HCEC 1CT (cell line): Measurements from ENCODE around the gene ATXN7L2.

ENCODE experiments used
- DNase-seq: peaks from one replicate; pipeline ENCODE4 v3.0.0-alpha.2; 2017

The ATXN7L2 gene

DNA sequence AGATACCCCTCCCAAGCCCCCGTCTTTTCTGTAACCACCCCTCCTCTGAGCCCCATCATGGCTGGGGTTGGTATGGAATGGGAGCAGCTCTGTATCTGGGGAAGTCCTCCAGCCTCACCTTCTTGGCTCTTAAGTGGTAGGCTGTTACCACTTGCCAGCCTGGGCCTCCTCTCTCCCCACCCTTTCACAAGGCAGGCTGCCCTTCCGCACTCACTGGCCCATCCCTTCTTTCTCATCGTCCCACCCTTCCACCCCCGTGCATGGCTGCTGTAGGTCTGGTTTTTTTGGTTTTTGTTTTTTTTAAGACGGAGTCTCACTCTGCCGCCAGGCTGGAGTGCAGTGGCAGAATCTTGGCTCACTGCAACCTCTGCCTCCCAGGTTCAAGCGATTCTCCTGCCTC lies 15.4 kb downstream of the ATXN7L2 start:
- no peak for DNase-seq

GRCh38 chr1:109499661-109500536 lies 16.2 kb downstream of the ATXN7L2 start:
- peak; percentile 37 for DNase-seq

- DNase-seq, result no peak
Measured at GRCh38 chr1:109500941-109501381, 17.3 kb downstream of the ATXN7L2 start.

DNA sequence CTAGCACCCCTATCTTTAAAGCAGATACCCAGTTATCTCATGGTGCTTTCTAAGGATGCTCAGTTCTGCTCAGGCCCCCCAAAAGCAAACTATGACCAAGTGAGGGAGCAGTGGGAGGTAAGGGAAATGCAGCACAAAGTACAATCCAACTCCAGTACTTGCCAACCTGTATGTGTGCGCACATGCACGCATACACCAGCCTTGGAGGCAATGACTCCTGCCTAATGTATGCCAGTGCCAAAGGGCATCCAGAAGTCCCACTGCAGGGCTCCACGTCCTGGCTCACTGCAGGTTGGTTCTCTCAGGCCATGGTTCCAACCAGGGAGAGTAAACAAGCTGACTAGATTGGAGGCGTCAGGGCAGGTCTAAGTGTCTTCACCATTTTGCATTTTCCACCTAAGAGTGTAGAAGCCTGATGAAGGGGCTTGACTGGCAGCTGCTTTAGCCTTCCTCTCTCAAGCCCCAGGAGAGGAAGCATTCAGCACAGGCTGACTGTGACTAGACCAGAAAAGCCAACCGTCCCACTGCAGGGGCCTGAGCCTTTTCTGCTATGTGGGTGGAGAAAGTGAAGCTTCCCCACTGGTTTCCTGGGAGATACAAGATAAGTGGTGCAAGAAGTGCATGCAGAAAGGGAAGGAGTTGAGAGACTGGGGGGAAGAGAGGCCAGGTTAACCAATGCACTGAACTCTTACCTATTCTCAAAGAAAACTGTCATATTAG lies 18.1 kb downstream of the ATXN7L2 start:
- DNase-seq, result no peak

DNA sequence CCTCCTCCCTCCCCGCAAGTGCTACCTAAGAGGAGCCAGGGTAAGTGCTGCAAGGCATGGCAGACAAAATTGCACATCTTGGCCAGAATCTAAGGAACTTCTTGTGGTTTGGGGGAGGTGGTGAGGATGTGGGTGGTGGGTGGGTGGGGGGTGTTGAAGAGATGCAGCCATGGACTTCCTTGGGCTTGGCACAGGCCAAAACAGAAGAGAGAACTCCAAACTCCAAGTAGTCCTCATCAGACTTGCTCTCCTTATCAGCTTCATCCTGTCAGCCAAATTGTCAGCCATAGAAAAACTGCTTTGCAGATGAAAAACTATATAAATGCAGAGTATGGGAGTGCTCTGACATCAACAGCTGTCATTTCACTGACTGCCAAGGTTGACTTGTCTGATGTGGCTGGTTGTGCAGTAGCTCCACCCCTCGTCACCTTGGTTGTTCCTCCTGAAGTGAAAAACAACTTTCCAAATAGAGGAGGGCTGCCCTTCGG lies 18.7 kb downstream of the ATXN7L2 start:
- no peak for DNase-seq

DNA sequence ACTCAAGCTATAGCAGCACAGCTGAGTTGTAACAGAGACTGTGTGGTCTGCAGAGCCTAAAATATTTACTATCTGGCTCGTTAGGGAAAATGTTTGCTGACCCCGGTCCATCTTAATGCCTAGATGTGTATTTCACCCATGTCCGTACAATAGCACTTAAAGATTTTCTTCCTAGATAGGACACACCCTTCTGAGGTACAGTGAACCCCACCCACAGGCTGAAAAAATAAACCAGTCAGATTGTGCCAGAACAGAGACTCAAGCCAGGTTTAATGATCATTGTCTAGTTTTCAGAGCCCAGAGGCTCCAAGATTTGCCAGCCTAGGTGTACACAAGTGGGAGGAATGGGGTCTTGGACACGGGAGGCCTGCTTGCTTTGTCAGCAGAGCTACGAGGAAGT lies 20.2 kb downstream of the ATXN7L2 start:
- no peak for DNase-seq

GRCh38 chr1:109504974-109505373 lies 21.3 kb downstream of the ATXN7L2 start:
- DNase-seq, result no peak

GRCh38 chr1:109508001-109508872 lies 24.5 kb downstream of the ATXN7L2 start:
- DNase-seq, result no peak

- DNase-seq, result no peak
Measured at GRCh38 chr1:109508873-109509175, 25.1 kb downstream of the ATXN7L2 start.

DNA sequence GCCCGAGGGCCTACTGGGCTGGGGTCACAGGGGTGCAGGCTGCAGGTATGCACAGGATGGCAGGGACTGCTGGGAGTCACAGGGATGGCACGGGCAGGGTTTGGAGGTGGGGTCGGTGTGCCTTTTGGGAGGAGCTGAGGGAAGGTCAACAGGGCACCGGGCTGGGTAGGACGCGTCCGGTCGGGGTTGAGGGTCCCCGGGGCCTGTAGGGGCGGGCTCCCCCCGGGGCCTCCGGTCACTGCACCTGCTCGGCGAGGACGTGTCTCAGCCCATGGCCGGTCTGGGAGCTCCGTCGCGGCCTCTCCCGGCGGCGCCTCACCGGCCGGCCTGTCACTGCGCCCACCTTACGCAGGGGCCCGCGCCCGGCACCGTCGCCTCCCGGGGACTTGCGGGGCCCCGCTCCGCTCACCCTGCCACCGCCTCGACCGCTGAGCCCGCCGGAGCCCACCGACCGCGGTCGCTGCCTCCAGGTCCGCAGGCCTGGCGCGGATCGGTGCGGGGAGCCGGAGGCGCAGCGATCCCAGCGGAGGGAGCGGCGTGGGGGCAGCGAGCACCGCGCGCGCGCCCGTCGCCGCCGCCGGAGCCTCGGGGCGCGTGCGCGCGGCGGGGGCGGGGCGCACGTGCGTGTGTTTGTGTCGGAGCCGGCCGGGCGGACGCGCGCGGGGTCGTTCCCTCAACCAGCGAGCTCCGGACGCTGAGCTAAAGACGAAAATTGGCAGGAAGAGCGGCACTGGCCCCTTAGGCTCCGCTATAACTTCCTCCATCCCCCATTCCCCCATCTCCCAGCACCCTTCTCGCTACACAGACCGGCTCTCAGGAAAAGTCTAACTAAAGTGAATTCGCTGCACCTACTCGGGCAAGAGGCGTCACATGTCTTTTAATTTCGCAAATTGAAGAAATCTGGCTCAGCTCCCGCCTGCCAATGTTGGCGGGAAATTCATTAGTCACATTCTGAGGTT lies 25.8 kb downstream of the ATXN7L2 start, which contains the start of gene AMIGO1:
Gene AMIGO1, minus strand, starts transcription at position 552 of the 959 bp plus-strand sequence. CDS start 815 bp downstream, outside the sequence.
- peak; percentile 20 for DNase-seq

- no peak for DNase-seq
Measured at GRCh38 chr1:109513110-109513710, 29.5 kb downstream of the ATXN7L2 start.

GRCh38 chr1:109514846-109515245 lies 31.1 kb downstream of the ATXN7L2 start:
- no peak for DNase-seq

DNA sequence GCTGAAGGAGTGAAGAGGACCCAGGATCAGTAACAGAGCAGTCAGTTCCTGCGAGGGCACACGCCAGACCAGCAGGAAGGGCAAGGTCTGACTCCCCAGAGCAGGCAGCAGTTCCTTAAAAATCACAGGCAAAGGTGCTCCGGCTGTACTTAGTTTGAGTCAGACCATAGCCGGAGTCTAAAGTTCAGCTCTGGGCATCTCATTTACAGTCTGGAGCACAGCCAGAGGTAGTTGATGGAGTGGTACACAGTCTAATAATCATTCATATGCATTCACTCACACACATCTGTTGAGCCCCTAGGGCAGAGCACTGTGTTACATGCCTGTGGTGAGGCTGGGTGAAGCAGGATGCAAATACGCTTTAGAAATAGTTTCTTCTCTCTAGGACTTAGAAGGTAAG lies 33.2 kb downstream of the ATXN7L2 start:
- DNase-seq, result no peak

GRCh38 chr1:109517337-109517736 lies 33.6 kb downstream of the ATXN7L2 start:
- no peak for DNase-seq

GRCh38 chr1:109521002-109521951 lies 37.6 kb downstream of the ATXN7L2 start:
- no peak for DNase-seq

DNA sequence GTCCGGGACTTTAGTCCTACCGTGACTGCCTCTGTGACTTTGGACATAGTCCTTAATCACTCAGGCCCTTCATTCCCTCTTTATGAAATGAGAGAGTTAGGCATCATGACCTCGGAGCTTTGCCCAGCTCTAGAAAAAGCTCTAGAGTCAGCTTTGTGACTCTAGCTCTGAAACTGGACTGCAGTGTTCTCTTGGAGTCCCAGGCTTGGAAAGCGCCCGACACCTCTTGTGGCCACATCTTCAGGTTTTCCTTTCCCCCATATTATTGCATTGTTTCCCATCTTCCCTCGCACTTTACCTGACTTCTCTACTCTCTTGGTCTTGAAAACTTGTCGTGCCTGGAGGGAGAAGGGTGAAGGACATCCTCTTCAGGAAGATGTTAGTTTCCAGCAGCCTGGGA lies 38.3 kb downstream of the ATXN7L2 start:
- no peak for DNase-seq

DNA sequence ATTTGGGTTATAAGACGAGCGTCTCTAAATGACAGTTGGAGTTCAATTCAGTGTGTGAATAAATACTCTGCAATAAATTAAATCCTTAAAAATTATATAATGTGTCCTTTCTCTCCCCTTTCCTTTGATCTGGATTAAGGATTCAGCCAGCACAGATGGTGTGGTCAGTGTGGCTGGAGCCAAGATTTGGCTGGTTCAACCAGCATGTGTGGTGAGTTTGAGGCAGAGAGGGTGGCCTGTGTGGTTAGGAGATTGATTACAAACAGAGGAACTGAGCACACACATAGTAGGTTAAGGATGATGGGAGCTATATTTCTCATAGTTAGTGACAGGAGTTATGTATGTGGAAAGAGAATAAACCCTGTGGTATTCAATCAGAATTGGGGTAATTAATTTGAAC lies 40.0 kb downstream of the ATXN7L2 start:
- DNase-seq, result no peak

DNA sequence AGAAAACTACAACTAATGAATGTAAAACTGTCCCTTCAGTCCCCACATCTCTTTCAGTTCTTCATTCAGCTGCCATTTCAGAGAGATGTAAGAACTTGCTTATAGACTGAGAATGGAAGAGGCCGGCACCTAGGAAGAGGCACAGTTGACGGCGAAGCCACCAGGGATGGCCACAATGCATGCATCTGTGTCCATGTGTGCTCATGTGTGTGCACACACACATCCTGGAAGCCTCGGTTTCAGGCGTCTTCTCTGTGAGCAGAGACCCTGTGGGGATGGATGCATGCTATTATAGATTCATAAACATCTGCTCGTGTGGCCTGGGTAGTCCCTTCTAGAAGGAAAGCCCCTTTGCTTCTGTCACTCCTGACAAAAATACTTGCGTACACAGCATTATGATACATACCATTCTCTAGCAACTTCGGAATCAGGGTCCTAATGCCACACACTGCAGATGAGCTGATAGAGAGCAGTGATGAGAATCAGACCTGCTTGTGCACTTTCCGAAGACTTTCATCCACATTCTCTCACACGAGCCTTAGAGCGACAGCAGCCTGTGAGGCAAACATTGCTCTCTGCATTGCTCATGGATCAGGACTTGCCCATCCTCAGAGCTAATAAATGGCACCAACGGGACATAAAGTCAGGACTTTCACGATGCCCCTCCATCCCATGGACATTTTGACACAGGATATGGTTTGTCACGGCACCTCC lies 43.5 kb downstream of the ATXN7L2 start:
- DNase-seq, result no peak
